ENCODE measurements around the gene EFCAB7.
"Not testable (repeated sequence)": the region's sequence is repeated elsewhere in the genome, so short reads cannot be mapped to it uniquely, and the experiment has no call there.

Gene EFCAB7

GRCh38 chr1:63548877-63549276 lies 25.6 kb downstream of the EFCAB7 start:
- DNase-seq: no peak

DNA sequence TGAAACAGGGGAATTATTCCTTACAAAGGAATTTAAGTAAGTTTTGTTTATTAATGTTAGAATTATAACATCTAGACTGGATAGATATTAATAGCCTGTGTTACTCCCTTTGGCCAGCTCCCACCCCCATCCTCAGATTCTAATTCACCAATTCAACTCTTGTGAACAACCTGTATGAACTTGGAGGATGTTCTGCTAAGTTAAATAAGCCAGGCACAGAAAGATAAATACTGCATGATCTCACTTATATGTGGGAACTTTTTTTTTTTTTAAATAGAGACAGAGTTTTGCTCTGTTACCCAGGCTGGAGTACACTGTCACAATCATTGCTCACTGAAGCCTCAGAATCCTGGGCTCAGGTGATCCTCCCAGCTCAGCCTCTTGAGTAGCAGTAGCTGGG lies 32.2 kb downstream of the EFCAB7 start:
- DNase-seq: no peak

DNA sequence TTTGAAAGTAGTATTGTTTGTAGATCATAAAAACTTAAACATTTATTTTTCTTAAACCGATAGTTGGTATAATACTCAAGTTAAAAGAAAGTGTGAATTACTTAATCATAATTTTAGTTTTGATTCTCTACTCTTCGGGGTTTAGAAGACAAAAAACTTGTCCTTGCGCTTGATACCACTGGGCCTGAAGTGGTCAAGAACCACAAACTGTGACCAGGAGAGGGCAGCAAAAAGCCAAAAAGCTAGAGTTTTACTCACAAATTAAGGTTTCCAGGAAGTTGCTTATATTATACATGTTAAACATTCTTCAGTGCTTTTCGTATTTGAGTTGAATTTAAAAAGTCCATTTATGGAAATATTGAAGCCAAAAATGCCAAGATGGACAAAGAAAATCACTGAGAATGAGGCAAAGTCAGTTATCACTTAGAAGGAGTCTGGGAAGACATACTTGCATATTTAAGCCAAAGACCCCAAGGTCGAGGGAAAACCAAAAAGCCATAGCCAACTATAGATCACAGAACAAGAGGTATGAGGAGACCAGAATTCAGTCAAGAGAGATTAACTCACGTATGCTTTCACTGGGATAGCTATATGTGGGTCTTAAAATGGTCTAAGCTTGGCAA lies 34.2 kb downstream of the EFCAB7 start:
- no peak for DNase-seq

DNA sequence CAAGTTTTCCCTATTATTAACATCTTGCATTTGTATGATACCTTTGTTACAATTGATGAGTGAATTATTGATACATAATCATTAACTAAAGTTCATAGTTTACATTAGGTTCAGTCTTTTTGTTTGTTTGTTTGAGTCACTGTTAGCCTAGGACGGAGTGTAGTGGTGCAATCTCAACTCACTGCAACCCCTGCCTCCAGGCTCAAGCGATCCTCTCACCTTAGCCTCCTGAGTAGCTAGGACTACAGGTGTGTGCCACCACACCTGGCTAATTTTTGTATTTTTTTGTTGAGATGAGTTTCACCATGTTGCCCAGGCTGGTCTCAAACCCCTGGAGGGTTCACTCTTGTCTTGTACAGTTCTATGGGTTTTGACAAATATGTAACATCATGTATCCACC lies 36.0 kb downstream of the EFCAB7 start:
- no peak for DNase-seq

- DNase-seq: no peak
Observed at GRCh38 chr1:63563745-63564144, 40.4 kb downstream of the EFCAB7 start.

DNA sequence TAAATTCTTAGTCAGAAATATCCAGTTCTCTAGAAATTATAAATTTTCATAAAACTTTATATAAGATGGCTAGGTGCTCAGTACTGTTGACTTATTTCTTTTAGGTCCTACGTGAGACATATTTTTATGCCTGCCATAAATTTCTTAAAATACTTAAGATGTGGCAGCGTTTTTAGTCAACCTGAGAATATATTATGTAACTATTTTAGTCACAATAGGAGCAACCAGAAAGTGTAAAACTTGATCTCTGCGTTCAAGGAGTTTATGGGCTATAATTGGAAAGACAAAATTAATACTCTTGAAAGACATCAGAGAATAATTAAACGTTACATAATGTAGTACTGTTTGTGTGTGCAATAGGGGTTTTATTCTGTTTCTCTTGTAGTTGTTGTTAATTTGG lies 45.7 kb downstream of the EFCAB7 start:
- no peak for DNase-seq

- DNase-seq: no peak
Observed at GRCh38 chr1:63569640-63570316, 46.5 kb downstream of the EFCAB7 start.

- not testable (repeated sequence) for DNase-seq
Observed at GRCh38 chr1:63572686-63573085, 49.4 kb downstream of the EFCAB7 start.

DNA sequence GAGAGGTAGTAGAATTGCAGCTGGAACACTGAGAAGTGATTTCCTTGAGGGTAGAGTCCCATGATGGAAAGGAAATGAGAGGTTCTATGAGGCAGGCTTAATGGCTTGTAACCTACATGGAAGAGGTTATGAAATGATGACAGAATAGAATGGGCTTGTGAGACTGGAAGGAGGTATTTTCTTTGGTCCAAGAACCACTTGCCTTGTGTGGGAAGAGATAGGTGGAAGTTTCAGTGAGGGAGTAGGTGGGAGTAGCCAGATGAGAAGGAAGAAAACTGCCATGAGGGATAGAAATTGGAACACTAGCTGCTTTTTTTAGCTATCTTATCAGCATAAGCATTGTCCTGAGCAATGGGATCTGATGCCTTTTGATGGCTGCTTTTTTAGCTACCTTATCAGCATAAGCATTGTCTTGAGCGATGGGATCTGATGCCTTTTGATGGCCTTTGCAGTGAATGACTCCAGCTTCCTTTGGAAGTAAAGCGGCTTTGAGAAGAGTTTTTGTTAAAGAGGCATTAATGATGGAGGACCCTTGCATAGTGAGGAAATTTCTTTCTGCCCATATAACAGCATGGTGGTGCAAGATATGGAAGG lies 51.0 kb downstream of the EFCAB7 start:
- DNase-seq: not testable (repeated sequence)

GRCh38 chr1:63575340-63575826 lies 52.1 kb downstream of the EFCAB7 start:
- no peak for DNase-seq

DNA sequence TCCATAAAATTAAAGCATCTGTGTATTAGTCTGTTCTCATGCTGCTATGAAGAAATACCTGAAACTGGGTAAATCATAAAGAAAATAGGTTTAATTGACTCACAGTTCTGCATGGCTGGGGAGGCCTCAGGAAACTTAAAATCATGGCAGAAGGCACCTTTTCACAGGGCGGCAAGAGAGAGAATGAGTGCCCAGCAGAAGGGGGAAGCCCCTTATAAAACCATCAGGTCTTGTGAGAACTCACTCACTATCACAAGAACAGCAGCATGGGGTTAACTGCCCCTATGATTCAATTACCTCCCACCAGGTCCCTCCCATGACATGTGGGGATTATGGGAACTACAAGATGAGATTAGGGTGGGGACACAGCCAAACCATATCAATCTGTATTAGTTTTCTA lies 63.0 kb downstream of the EFCAB7 start:
- DNase-seq: not testable (repeated sequence)

GRCh38 chr1:63590166-63590560 lies 66.8 kb downstream of the EFCAB7 start:
- DNase-seq: no peak

- no peak for DNase-seq
Observed at GRCh38 chr1:63592536-63593302, 69.4 kb downstream of the EFCAB7 start.

- no peak for DNase-seq
Observed at GRCh38 chr1:63593303-63593885, 70.1 kb downstream of the EFCAB7 start, which contains the start of gene PGM1. Gene PGM1, plus strand, starts transcription at chr1:63593411. Its CDS starts 78 bp downstream, at chr1:63593489.

- DNase-seq: no peak
Observed at GRCh38 chr1:63593886-63594605, 70.7 kb downstream of the EFCAB7 start.

- no peak for DNase-seq
Observed at GRCh38 chr1:63595435-63595834, 72.1 kb downstream of the EFCAB7 start.

GRCh38 chr1:63599799-63600198 lies 76.5 kb downstream of the EFCAB7 start:
- DNase-seq: no peak

DNA sequence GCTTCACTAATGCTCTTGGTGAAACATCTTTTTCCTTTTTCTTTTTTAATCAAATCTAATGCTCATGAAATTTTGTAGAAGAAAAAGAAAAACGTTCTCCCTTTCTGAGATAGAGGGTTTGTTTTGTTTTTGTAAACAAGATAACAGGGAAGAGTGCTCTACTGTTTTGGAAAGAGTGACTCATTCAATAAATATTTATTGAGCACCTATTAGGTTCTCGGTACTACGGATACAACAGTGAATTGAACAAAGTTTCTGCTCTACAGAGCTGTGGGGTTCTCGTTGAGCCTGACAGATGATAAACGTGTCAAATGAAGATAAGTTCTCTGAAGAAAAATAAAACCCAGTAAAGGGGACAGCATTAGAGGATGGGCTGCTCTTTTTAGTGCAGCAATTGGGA lies 76.9 kb downstream of the EFCAB7 start:
- DNase-seq: no peak

GRCh38 chr1:63601061-63601460 lies 77.7 kb downstream of the EFCAB7 start:
- no peak for DNase-seq

- no peak for DNase-seq
Observed at GRCh38 chr1:63601463-63601862, 78.1 kb downstream of the EFCAB7 start.

- DNase-seq: no peak
Observed at GRCh38 chr1:63601912-63602311, 78.6 kb downstream of the EFCAB7 start.

- DNase-seq: no peak
Observed at GRCh38 chr1:63602629-63603028, 79.3 kb downstream of the EFCAB7 start.
